A549 treated with ZK216348 at 1 μM for 4 hours (cell line): Measurements from ENCODE around the gene TSPAN2. TPM values are rescaled to one million over a fixed set of nuclear protein-coding genes. Genes with fewer than 3 reads are reported as not detected.

ENCODE experiments used
- total RNA-seq: library from RNA; stranded (reverse); fragments of 200-300 nt; extraction: Qiagen RNA extraction; gene quantifications from 5 replicates; pipeline ENCODE4 v1.2.3, GENCODE V29; 2022; ENCODE audit warnings: low read depth

TSPAN2 gene
- 0.66 to 1.6 TPM (median 1.3 TPM) in 5 replicates for total RNA-seq

DNA sequence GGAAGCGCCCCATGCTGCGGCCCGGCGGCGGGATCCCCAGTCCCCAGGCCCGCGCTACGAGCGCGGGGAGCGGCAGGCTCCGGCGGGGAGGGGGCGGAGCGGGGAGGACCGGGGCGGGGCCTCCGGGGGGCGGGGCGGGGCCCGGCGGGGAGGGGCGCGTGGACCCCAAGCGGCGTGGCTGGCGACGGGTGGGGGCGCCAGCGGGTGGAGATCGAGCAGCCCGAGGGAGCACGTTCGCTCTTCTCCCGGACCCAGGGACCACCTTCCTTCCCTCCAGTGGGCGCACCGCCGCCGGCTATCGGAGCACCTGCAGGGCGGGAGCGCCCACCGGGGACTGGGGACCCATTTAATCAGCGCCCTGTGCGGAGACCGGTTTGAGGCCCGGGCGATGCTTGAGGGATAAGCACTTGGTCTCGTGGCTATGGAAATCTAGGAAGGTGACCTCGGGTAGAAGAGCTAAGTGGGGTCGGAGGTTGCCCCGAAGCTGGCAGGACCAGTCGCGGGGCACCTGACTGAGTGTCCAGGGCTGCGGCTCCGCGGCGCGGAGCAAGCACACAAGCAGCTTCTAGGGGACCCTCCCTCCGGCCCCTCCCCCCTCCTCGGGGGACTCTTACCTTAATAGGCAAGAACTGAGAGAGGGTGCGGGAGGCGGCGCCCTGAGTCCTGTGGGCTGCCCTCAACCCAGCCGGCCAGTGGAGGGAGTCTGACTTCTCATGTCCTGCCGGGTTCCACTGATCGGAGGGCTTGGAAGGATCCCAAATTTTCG, at the start of gene TSPAN2:
TSPAN2 (minus strand) TSS at position 84 of the 766 bp plus-strand sequence; CDS start at position 13, 71 bp downstream.

DNA sequence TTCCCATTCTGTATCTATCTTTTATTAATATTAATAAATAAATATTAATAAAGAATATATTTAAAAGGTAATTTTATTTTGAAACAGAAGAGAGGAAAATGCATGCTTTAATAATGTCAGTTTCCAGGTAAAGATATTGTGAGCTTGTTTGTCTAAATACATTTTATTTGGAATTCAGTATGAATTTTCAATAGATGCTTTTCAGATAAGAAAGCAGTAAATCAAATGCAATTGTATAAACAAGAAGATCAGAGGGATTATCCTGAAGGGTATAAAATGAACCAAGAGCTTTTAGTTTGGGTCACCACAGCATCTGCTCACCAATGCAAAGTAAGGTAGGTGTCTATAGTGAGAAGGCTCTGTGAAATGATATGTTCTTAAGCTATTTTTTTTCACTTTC, 59.8 kb downstream of the TSPAN2 start, which contains the start of gene TSHB:
TSHB (plus strand) TSS at position 301 of the 400 bp plus-strand sequence. CDS start 3,537 bp downstream, outside the sequence.

Other genes starting within 250 kb of the TSPAN2 start
- not detected in 5 replicates for gene SYCP1, start 234.6 kb downstream of the TSPAN2 start, total RNA-seq
- not detected in 5 replicates for gene TSHB, start 59.7 kb downstream of the TSPAN2 start, total RNA-seq
- 1.6 to 2.4 TPM (median 1.8 TPM) in 5 replicates for gene NGF, start 248.7 kb upstream of the TSPAN2 start, total RNA-seq